ENCODE data around the gene STRA6.

- TF ChIP-seq, protein P1, sequence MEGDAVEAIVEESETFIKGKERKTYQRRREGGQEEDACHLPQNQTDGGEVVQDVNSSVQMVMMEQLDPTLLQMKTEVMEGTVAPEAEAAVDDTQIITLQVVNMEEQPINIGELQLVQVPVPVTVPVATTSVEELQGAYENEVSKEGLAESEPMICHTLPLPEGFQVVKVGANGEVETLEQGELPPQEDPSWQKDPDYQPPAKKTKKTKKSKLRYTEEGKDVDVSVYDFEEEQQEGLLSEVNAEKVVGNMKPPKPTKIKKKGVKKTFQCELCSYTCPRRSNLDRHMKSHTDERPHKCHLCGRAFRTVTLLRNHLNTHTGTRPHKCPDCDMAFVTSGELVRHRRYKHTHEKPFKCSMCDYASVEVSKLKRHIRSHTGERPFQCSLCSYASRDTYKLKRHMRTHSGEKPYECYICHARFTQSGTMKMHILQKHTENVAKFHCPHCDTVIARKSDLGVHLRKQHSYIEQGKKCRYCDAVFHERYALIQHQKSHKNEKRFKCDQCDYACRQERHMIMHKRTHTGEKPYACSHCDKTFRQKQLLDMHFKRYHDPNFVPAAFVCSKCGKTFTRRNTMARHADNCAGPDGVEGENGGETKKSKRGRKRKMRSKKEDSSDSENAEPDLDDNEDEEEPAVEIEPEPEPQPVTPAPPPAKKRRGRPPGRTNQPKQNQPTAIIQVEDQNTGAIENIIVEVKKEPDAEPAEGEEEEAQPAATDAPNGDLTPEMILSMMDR (conservative IDR thresholded peaks at IDR 0.05; ENCODE audit: low read depth, low read length): no peak
- no peak for TF ChIP-seq EZH2phosphoT487 (IDR thresholded peaks at IDR 0.05; ENCODE audit: borderline replicate concordance, low read length)
Observed at GRCh38 chr15:74244822-74245341, 42.3 kb upstream of the STRA6 start.
